AG09319 (cell line): ENCODE data around the gene SNX13.

Experiments used
- DNase-seq: peaks from one replicate; pipeline ENCODE4 v3.0.0-alpha.2; 2010; ENCODE audit warnings: low read depth; ENCODE audit errors: extremely low read depth
- CTCF ChIP-seq: IDR thresholded peaks from 2 replicates; pipeline ENCODE4 v1.5.1; 2011; ENCODE audit warnings: low read depth, mild to moderate bottlenecking, inconsistent platforms, low read length, moderate library complexity

SNX13 gene

GRCh38 chr7:17898111-17898510, 42.2 kb downstream of the SNX13 start:
- DNase-seq, result no peak
- no peak for TF ChIP-seq CTCF

DNA sequence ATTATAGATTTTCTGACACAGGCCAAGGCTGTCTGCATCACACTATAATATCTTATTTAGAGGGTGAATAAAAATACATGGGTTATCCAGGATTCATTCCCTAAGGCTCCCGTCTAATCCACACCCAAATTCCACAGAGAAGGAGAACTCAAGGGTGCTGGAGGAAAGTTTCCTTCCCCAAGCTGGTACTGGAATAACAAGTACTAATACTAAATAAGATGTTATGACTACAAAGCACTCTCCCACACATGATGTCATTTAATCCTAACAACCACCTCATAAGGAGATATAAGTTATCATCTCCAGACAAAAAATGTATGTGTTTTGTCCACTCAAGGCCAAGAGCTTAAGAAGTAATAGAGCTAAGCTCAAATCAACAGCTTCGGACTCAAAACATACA, 53.0 kb downstream of the SNX13 start:
- no peak for TF ChIP-seq CTCF
- no peak for DNase-seq

DNA sequence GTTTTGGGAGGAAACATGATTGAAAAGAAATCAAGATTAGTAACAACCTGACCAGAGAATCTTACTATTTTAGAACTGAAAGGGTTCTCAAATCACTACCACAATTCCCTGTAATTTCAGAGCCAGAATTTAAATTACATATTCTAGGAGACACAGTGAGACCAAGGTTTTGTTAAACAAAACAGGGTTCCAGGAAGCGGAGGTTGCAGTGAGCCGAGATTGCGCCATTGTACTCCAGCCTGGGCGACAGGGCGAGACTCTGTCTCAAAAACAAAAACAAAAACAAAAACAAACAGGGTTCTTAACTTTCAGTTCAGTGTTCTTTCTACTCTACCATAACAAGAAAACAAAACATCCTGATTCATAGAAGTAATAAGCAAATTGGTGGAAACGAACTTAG, 57.6 kb downstream of the SNX13 start:
- no peak for DNase-seq
- no peak for TF ChIP-seq CTCF

- no peak for TF ChIP-seq CTCF
These were observed 61.1 kb downstream of the SNX13 start for GRCh38 chr7:17879075-17879661.

DNA sequence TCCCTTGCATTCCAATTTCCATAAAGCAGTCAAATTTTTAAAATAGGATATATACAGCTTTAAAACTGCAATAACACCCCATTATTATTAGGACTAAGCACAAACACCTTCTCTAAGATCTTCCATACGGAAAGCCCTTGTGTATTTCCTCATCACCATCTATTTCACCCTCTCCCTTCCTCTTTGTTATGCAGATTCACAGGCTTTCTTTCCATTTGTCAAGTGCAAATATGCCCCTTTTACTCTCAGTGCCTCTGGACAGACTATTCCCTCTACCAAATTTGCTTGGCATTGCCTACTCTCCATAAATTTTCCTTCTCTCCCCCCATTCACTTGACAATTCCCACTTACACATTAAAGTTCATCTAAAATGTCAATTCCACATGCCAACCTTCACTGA, 61.7 kb downstream of the SNX13 start:
- no peak for DNase-seq
- TF ChIP-seq CTCF, result no peak

More at GRCh38 chr7:17879075-17879661, 61.1 kb downstream of the SNX13 start:
- DNase-seq, result no peak

DNA sequence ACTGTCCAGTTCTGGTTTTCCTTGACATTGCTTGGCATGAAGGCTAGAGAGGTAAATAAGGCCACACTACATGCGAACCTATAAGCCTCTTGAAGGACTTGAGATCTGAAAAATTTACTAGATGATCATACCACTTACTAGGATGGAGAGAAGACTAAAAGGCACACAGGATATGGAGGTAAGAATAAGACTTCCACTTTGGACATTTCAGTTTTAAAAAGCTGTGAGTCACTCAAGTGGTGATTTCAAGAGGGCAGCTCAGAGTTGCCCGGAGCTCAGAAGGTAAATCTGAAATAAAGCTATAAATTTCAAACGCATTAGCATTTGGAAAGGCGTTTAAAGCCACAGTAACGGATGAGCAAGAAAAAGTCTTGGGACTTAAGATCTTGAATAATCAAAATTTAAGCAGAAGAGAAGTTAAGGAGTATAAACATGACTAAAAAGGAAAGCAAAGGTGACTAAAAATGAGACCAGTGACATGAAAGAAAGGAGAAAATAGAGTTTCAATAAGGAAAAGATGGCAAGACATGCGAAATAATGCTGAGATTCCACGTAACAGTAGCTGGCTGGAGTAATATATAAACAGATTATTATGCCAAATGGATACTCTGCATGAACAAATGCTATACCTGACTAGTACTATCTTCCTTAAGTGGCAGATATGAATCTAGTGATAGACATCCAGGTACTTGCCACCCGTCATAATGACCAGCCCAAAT, 68.3 kb downstream of the SNX13 start:
- DNase-seq, result no peak
- TF ChIP-seq CTCF, result no peak

DNA sequence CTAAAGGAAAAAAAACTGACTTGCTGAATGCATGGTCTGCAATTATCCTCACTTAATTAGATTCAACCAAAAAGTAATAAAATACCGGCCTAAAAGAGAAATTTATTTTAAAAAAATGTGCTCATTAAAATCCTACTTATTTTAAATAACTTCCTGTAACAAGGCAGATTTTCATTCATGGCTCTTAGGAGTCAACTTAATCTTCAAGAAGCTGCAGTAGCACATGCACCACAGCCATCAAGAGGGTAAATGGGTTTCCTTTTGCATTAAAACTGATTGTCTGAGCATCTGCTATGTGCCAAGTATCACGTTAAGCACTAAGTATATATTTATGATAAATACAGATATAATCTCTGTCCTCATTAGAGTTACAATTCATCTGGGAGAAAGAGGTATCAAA, 69.9 kb downstream of the SNX13 start:
- no peak for DNase-seq
- TF ChIP-seq CTCF, result no peak
